Fibroblast of mammary gland (primary cell): ENCODE data around the gene UGGT2.
"Not testable (repeated sequence)": the region's sequence is repeated elsewhere in the genome, so short reads cannot be mapped to it uniquely, and the experiment has no call there.

Experiments used
- DNase-seq: peaks from one replicate; pipeline ENCODE4 v3.0.0-alpha.2; 2010; ENCODE audit warnings: low read depth
- H3K4me3 ChIP-seq: 2 replicates; pipeline ENCODE4 v1.5.1; 2011; ENCODE audit warnings: low read depth, mild to moderate bottlenecking, low read length, moderate library complexity; ENCODE audit not compliant: control insufficient read depth
- TF ChIP-seq, protein P1 (sequence below): conservative IDR thresholded peaks from 2 replicates; pipeline ENCODE4 v1.5.1; 2011; ENCODE audit warnings: low read depth, low read length, inconsistent platforms; ENCODE audit not compliant: control insufficient read depth, insufficient read depth

Gene UGGT2

DNA sequence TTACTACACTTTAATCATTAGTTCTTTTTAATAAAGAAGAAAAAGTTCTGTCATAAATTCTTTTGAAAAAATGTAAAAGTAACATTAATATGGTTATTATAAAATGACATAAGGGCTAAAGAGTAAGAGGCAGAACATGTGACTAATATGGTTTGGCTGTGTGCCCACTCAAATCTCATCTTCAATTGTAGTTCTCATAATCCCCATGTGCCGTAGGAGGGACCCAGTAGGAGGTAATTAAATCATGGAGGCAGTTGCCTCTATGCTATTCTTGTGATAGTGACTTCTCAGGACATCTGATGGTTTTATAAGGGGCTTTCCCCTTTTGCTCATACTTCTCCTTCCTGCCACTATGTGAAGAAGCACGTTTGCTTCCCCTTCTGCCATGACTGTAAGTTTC lies 104.5 kb downstream of the UGGT2 start:
- TF ChIP-seq, protein P1, sequence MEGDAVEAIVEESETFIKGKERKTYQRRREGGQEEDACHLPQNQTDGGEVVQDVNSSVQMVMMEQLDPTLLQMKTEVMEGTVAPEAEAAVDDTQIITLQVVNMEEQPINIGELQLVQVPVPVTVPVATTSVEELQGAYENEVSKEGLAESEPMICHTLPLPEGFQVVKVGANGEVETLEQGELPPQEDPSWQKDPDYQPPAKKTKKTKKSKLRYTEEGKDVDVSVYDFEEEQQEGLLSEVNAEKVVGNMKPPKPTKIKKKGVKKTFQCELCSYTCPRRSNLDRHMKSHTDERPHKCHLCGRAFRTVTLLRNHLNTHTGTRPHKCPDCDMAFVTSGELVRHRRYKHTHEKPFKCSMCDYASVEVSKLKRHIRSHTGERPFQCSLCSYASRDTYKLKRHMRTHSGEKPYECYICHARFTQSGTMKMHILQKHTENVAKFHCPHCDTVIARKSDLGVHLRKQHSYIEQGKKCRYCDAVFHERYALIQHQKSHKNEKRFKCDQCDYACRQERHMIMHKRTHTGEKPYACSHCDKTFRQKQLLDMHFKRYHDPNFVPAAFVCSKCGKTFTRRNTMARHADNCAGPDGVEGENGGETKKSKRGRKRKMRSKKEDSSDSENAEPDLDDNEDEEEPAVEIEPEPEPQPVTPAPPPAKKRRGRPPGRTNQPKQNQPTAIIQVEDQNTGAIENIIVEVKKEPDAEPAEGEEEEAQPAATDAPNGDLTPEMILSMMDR, result no peak
- no peak overlapping the region for H3K4me3 ChIP-seq
- DNase-seq, result peak; percentile 73

DNA sequence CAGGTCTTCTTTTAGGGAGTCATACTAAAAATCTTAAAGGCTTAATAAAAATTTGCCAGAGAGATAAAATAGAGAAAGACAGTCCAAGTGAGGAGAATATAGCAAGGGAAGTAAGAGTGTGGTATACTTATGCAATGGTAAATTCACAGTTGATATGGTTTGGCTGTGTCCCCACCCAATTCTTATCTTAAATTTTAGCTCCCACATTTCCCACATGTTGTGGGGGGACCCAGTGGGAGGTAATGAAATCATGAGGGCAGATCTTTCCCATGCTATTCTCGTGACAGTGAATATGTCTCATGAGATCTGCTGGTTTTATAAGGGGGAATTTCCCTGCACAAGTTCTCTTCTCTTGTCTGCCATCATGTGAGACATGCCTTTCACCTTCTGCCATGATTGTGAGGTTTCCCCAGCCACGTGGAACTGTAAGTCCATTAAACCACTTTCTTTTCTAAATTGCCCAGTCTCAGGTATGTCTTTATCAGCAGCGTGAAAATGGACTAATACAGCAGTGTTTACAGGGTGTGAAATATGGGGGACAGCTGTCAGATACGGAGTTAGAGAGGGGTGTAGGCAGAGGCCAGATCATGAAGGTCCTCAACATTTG lies 115.4 kb downstream of the UGGT2 start:
- no peak for DNase-seq
- TF ChIP-seq, protein P1, result no peak

DNA sequence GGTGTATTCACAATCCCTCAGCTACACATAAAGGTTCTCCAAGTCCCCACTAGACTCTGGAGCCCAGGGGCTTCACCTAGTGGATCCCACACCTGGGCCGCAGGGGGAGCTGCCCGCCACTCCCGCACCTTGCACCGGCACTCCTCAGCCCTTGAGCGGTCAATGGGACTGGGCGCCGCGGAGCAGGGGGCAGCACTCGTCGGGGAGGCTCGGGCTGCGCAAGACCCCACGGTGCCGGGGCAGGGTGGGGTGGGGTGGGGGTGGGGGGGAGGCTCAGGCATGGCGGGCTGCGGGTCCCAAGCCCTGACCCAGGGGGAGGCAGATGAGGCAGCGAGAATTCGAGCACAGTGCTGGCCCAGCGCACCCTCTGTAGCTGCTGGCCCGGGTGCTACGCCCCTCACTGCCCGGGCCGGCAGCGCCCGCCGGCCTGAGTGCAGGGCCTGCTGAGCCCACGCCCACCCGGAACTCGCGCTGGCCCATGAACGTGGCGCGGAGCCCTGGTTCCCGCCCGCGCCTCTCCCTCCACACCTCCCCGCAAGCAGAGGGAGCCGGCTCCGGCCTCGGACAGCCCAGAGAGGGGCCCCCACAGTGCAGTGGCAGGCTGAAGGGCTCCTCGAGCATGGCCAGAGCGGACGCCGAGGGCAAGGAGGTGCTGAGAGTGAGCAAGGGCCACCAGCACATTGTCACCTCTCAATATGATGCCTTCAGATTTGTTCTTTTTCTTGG lies 121.7 kb downstream of the UGGT2 start:
- TF ChIP-seq, protein P1, result no peak
- H3K4me3 ChIP-seq, result no peak overlapping the region
- DNase-seq, result no peak

More for the DNA sequence above, 115.4 kb downstream of the UGGT2 start:
- H3K4me3 ChIP-seq, result no peak overlapping the region

DNA sequence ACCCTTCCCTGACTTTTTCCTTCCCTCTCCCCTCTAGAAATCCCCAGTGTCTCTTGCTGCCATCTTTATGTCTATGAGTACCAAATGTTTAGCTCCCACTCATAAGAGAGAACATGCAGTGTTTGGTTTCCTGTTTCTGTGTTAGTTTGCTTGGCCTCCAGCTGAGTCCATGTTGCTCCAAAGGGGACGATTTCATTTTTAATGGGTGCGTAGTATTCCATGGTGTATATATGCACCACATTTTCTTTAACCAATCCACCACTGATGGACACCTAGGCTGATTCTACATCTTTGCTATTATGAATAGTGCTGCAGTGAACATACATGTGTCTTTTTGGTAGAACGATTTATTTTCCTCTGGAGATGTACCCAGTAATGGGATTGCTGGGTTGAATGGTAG lies 123.8 kb downstream of the UGGT2 start:
- DNase-seq, result no peak
- no peak overlapping the region for H3K4me3 ChIP-seq
- TF ChIP-seq, protein P1, result no peak

DNA sequence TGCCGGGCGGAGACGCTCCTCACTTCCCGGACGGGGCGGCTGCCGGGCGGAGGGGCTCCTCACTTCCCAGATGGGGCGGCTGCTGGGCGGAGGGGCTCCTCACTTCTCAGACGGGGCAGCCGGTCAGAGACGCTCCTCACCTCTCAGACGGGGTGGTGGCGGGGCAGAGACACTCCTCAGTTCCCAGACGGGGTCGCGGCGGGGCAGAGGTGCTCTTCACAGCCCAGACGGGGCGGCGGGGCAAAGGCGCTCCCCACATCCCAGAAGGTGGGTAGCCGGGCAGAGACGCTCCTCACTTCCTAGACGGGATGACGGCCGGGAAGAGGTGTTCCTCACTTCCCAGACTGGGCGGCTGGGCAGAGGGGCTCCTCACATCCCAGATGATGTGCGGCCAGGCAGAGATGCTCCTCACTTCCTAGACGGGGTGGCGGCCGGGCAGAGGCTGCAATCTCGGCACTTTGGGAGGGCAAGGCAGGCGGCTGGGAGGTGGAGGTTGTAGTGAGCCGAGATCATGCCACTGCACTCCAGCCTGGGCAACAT lies 124.8 kb downstream of the UGGT2 start:
- DNase-seq, H3K4me3 ChIP-seq: not testable (repeated sequence)

DNA sequence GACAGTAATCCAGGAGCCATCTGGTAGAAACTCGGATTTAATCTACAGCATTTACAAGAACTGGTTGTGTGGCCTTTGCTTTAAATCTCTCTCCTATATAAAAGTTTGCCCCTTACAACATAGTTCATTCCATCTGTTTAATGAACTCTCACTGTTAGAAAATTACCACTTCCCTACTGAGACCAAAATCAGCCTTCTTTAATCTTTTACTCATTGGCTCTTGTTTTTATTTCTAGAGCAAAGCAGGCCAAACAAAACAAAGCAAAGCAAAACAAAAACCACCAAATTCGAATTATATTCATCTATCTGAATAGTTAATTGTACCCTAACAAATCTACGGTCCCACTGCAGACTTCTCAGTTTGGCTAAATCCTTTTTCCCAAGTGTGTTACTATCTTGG lies 127.0 kb downstream of the UGGT2 start:
- H3K4me3 ChIP-seq, result no peak overlapping the region
- TF ChIP-seq, protein P1, result no peak
- DNase-seq, result no peak

DNA sequence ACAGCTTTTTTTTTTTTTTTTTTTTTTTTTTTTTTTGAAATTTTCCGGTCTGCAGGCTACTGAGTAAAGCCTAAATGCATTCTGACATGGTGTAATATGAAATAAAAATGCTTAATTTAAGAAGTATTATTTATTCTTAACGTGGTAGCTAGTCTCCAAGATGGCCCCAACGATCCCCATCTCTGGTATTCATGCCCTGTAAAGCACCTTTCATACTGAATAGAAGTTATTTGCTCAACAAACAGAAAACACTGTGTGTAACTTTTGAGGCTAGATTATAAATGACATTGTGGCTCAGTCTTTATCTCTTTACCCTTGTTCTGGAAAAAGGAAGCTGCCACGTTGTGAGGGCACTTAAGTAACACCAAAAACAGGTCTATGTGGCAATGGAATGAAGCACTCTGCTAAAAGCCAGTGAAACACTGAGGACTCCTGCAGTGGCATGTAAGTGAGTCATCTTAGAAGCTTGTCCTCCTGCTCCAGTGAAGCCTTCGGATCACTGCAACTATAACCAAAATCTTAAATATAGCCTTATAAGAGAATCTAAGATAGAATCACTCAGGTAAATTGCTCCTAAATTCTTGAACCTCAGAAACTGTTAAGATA lies 128.7 kb downstream of the UGGT2 start:
- TF ChIP-seq, protein P1, result no peak
- H3K4me3 ChIP-seq, result no peak overlapping the region
- DNase-seq, result peak; percentile 77
